HG03354 (cell line): Measurements from ENCODE around the gene NSG1.
"Not testable (repeated sequence)": the region's sequence is repeated elsewhere in the genome, so short reads cannot be mapped to it uniquely, and the experiment has no call there.

Source experiments
- ATAC-seq: cut with Tn5 transposase; IDR thresholded peaks from one replicate; pipeline ENCODE4 v1.9.1; 2021; ENCODE audit warnings: mild to moderate bottlenecking; ENCODE audit not compliant: unreplicated experiment, poor library complexity, severe bottlenecking

The NSG1 gene

GRCh38 chr4:4413373-4413725, 26.4 kb downstream of the NSG1 start:
- no peak for ATAC-seq

- no peak for ATAC-seq
These were observed 26.9 kb downstream of the NSG1 start for GRCh38 chr4:4413806-4414205.

GRCh38 chr4:4415107-4415805, 28.4 kb downstream of the NSG1 start:
- ATAC-seq = no peak

- ATAC-seq = no peak
These were observed 29.2 kb downstream of the NSG1 start for GRCh38 chr4:4415806-4416805.

GRCh38 chr4:4416981-4417380, 30.1 kb downstream of the NSG1 start:
- ATAC-seq = no peak

GRCh38 chr4:4417886-4418285, 31.0 kb downstream of the NSG1 start:
- no peak for ATAC-seq

- no peak for ATAC-seq
These were observed 31.9 kb downstream of the NSG1 start for GRCh38 chr4:4418676-4419390.

GRCh38 chr4:4419896-4420295, 33.0 kb downstream of the NSG1 start:
- no peak for ATAC-seq

GRCh38 chr4:4420421-4420820, 33.5 kb downstream of the NSG1 start:
- no peak for ATAC-seq

- no peak for ATAC-seq
These were observed 34.5 kb downstream of the NSG1 start for GRCh38 chr4:4421356-4421755.

- not testable (repeated sequence) for ATAC-seq
These were observed 35.2 kb downstream of the NSG1 start for GRCh38 chr4:4422117-4422516.

- no peak for ATAC-seq
These were observed 36.1 kb downstream of the NSG1 start for GRCh38 chr4:4422856-4423499.

- ATAC-seq = no peak
These were observed 37.0 kb downstream of the NSG1 start for GRCh38 chr4:4423706-4424498.

GRCh38 chr4:4424499-4425115, 37.7 kb downstream of the NSG1 start:
- ATAC-seq = no peak

- no peak for ATAC-seq
These were observed 38.3 kb downstream of the NSG1 start for GRCh38 chr4:4425119-4425690.

- no peak for ATAC-seq
These were observed 38.8 kb downstream of the NSG1 start for GRCh38 chr4:4425696-4426095.

- ATAC-seq = no peak
These were observed 39.7 kb downstream of the NSG1 start for GRCh38 chr4:4426511-4427120.
